ENCODE data around the gene DNAJC4. TPM values are rescaled to one million over a fixed set of nuclear protein-coding genes. Genes with fewer than 3 reads are reported as not detected.

The DNAJC4 gene
- total RNA-seq, 2 donors from 2014 or later: 39.9 to 50.3 TPM

DNA sequence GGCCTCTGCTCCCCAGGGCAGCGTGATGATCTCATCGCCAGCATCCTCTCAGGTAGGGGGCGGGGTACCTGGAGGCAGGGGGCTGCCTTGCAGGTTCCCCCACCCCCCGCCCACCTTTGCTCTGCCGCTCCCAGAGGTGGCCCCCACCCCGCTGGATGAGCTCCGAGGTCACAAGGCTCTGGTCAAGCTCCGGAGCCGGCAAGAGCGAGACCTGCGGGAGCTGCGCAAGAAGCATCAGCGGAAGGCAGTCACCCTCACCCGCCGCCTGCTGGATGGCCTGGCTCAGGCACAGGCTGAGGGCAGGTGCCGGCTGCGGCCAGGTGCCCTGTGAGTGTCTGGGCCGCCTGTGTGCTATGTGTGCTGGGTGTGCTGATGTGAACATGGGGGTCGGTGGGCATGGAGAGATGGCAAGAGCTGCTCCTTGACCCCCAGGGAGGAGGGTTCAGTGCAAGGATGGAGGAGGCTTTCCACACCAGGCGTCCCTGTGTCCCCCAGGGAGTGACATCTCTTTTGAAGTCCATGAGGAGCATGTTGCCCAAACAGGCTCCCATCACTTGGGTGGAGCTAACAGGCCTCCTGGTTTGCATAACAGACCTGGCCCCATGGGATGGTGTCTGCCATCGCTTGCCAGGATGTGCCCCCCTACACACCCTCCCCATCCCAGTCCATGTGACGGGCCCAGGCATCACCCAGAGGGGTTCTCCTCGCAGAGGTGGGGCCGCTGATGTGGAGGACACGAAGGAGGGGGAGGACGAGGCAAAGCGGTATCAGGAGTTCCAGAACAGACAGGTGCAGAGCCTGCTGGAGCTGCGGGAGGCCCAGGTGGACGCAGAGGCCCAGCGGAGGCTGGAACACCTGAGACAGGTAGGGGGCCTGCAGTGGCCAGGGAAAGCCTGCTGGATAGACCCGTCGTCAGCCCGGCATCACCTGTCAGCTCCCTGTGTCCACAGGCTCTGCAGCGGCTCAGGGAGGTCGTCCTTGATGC lies 35.1 kb downstream of the DNAJC4 start:
- Histone ChIP-seq H3K4me1 (peaks cover 16% of the 10 kb centered on the region), H3K27ac (no peak overlapping the region), H3K27me3 (no peaks in the 10 kb centered on the region), H3K9me3 (no peaks in the 10 kb centered on the region), H3K9ac (ENCODE audit: low read depth in 2 of 2, low read length in 2 of 2) (peak overlapping the region in 1 of 2 donors; percentile 29), H3K36me3 (peaks cover 22% of the 10 kb centered on the region), H3K4me3 (no peak overlapping the region)
- no peak for DNase-seq
- intact Hi-C loops (cut with DNase I): no loop called here
- TF ChIP-seq, protein P1, sequence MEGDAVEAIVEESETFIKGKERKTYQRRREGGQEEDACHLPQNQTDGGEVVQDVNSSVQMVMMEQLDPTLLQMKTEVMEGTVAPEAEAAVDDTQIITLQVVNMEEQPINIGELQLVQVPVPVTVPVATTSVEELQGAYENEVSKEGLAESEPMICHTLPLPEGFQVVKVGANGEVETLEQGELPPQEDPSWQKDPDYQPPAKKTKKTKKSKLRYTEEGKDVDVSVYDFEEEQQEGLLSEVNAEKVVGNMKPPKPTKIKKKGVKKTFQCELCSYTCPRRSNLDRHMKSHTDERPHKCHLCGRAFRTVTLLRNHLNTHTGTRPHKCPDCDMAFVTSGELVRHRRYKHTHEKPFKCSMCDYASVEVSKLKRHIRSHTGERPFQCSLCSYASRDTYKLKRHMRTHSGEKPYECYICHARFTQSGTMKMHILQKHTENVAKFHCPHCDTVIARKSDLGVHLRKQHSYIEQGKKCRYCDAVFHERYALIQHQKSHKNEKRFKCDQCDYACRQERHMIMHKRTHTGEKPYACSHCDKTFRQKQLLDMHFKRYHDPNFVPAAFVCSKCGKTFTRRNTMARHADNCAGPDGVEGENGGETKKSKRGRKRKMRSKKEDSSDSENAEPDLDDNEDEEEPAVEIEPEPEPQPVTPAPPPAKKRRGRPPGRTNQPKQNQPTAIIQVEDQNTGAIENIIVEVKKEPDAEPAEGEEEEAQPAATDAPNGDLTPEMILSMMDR (IDR thresholded peaks at IDR 0.05): no peak

GRCh38 chr11:64266339-64266738 lies 36.0 kb downstream of the DNAJC4 start:
- Histone ChIP-seq H3K4me3 (no peak overlapping the region), H3K9me3 (no peaks in the 10 kb centered on the region), H3K9ac (ENCODE audit: low read depth in 2 of 2, low read length in 2 of 2) (peak overlapping the region in 1 of 2 donors; percentile 29), H3K36me3 (peaks cover 22% of the 10 kb centered on the region), H3K4me1 (peaks cover 16% of the 10 kb centered on the region), H3K27me3 (no peaks in the 10 kb centered on the region), H3K27ac (no peak overlapping the region)
- no peak for DNase-seq
- intact Hi-C loops (cut with DNase I): no loop called here
- TF ChIP-seq, protein P1 (IDR thresholded peaks at IDR 0.05): no peak

- Histone ChIP-seq H3K27me3 (no peaks in the 10 kb centered on the region), H3K4me3 (no peak overlapping the region), H3K9me3 (no peaks in the 10 kb centered on the region), H3K27ac (peak overlapping the region; percentile 98), H3K9ac (ENCODE audit: low read depth in 2 of 2, low read length in 2 of 2) (peak overlapping the region in 1 of 2 donors; percentile 94), H3K36me3 (peaks cover 22% of the 10 kb centered on the region), H3K4me1 (peaks cover 21% of the 10 kb centered on the region)
- peak; percentile 60 for DNase-seq
- TF ChIP-seq, protein P1 (IDR thresholded peaks at IDR 0.05): no peak
- intact Hi-C loops (cut with DNase I): no loop called here
These were observed 37.0 kb downstream of the DNAJC4 start for GRCh38 chr11:64267207-64267945.

DNA sequence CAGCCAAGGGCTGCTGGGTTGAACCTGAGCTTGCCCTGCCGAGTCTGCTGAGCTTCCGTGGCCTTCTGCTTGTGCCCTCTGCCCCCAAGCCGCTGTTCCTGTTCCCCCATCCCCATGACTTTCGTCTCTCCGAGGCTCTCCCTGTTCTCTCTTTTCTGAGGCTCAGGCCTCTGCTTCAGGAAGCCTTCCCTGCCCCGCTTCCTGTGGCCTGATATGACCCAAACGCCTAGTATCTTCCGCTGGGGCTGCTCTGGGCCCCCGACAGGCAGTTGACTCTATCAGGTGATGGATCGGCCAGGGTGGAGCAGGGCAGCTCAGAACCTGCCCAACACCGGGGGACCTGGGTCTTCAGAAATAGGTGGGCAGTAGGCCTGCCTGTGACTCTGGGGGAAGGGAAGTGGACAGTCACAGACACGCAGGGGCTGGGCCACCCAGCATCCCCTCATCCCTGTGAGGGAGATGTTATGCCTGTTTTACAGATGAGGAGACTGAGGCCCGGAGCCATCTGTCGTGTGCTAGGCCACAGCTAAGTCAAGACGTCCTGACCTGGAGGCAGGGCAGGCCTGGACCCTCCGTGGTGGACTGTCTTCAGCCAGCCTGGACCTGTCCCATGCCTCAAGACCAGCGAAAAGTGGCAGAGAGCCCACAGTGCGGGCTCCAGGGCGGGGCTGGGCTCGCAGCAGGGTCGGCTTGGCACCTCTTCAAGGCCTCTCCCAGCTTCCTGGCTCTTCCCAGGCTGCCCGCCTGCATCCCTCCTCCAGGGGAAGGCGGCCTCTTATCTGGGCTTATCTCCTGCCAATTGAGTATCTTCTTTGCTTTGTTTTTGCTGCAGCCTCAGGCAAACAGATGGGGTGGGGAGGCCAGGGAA lies 37.9 kb downstream of the DNAJC4 start:
- peak overlapping the region; percentile 98 for H3K27ac ChIP-seq
- TF ChIP-seq, protein P1 (IDR thresholded peaks at IDR 0.05): no peak
- H3K4me3 ChIP-seq: peak overlapping the region; percentile 67
- peaks cover 22% of the 10 kb centered on the region for H3K36me3 ChIP-seq
- intact Hi-C loops (cut with DNase I): loop anchor here (2.0 kb wide), 1 partner anchor 35 kb away; no protein-coding TSS in a partner anchor
- DNase-seq: peak; percentile 82
- H3K4me1 ChIP-seq: peaks cover 24% of the 10 kb centered on the region
- H3K9me3 ChIP-seq: no peaks in the 10 kb centered on the region
- peak overlapping the region; percentile 80 to 94 for H3K9ac ChIP-seq (ENCODE audit: low read depth in 2 of 2, low read length in 2 of 2)
- no peaks in the 10 kb centered on the region for H3K27me3 ChIP-seq
